Activated T-cell treated with anti-CD3 and anti-CD28 coated beads, Interleukin-2, amount 50 U/mL, for 72 hours (primary cell): ENCODE measurements around the gene BAD. TPM values are rescaled to one million over a fixed set of nuclear protein-coding genes. Genes with fewer than 3 reads are reported as not detected.
A peak's percentile ranks its signal among the peaks of the same experiment; 100 is the strongest.

Experiments
- ATAC-seq, 2 donors: fragments of 150-1000 bp; cut with Tn5 transposase; replicated peaks in 1 of 2; 2 replicates each; pipeline ENCODE4 v1.10.0; 2021; ENCODE audit warnings: moderate library complexity in 2 of 2, mild to moderate bottlenecking in 1 of 2
- DNase-seq, 2 donors: peaks; one replicate each; pipeline ENCODE4 v3.0.0; 2021 to 2022; ENCODE audit warnings: mixed read lengths in 1 of 2
- H3K27ac Mint-ChIP-seq: one replicate; pipeline ENCODE4 v1.8.0; 2022; ENCODE audit warnings: mild to moderate bottlenecking, moderate library complexity, mixed read lengths
- H3K27me3 Mint-ChIP-seq: one replicate; pipeline ENCODE4 v1.8.0; 2022; ENCODE audit warnings: low read depth, mixed read lengths
- H3K36me3 Mint-ChIP-seq, 2 donors: one replicate each; pipeline ENCODE4 v1.8.0; 2022; ENCODE audit warnings: mixed read lengths in 2 of 2, mild to moderate bottlenecking in 1 of 2; ENCODE audit not compliant: insufficient read depth in 2 of 2
- H3K4me1 Mint-ChIP-seq: one replicate; pipeline ENCODE4 v1.8.0; 2022; ENCODE audit warnings: low read depth, mixed read lengths
- H3K4me3 Mint-ChIP-seq, 2 donors: one replicate each; pipeline ENCODE4 v1.8.0; 2022; ENCODE audit warnings: mild to moderate bottlenecking in 2 of 2, mixed read lengths in 2 of 2, moderate library complexity in 2 of 2
- H3K9me3 Mint-ChIP-seq, 2 donors: one replicate each; pipeline ENCODE4 v1.8.0; 2022; ENCODE audit warnings: mixed read lengths in 2 of 2
- total RNA-seq, 2 donors: library from RNA; stranded (reverse); gene quantifications; one replicate each; pipeline ENCODE4 v1.2.3, GENCODE V29; 2022

The BAD gene
- total RNA-seq, 2 donors from 2014 or later, result 35.2 to 35.7 TPM

DNA sequence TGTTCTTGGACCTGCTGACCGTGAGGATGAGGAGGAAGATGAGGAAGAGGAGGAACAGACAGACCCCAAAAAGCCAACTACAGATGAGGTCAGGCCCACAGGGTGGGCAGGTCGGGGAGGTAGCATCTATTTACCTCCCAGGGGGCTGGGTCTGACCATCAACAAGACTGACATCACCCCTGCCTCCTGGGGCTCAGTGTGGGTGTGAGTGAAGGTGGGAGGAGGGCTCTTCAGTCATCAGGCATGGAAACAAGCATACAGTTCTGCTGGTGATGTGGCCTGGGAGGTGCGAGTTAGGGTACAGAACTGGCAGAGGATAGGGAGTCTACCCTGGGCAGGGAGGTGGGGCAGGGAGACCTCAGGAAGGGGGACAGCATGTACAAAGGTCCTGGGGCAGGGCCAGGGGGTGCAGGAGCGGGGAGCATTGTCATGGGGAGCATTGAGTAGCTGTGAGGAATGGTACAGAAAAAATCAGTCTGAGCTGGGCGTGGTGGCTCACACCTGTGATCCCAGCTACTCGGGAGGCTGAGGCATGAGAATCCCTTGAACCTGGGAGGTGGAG lies 24.2 kb downstream of the BAD start:
- ATAC-seq, result no peak
- Mint-ChIP-seq H3K27ac (peak overlapping the region; percentile 27), H3K4me1 (peaks cover 12% of the 10 kb centered on the region), H3K4me3 (no peak overlapping the region), H3K9me3 (no peaks in the 10 kb centered on the region), H3K36me3 (peaks cover 2 to 3% of the 10 kb centered on the region in 2 donors), H3K27me3 (no peaks in the 10 kb centered on the region)
- no peak for DNase-seq

DNA sequence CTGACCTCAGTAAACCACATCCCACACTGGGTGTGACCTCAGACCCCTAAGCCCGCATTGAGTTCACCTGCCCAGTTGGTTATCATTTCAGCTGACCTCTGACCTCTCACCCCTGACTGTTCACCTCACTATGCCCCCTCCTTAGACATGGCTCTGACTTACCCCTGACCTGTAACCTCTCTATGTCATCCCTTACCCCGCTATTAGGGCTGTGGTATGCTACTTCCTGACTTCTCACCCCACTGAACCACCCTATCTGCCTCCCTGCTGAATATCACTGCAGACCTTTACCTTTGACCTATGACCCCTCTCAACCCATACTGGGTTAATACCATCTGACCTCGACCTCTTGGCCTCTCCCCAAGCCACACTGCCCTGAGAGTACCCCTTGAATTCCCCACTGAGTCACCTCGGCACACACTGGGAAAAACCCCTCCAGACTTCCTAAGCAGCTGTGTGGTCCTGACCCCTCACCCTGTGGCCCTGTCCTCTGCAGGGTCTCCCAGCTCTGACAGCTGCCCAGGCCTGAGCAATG lies 24.9 kb downstream of the BAD start:
- ATAC-seq, result peak; percentile 25 to 37
- DNase-seq, result no peak
- H3K27ac Mint-ChIP-seq, result peak overlapping the region; percentile 27
- H3K9me3 Mint-ChIP-seq, result no peaks in the 10 kb centered on the region
- no peaks in the 10 kb centered on the region for H3K27me3 Mint-ChIP-seq
- H3K4me1 Mint-ChIP-seq, result peaks cover 12% of the 10 kb centered on the region
- no peak overlapping the region for H3K4me3 Mint-ChIP-seq
- H3K36me3 Mint-ChIP-seq, result peaks cover 2 to 3% of the 10 kb centered on the region in 2 donors

DNA sequence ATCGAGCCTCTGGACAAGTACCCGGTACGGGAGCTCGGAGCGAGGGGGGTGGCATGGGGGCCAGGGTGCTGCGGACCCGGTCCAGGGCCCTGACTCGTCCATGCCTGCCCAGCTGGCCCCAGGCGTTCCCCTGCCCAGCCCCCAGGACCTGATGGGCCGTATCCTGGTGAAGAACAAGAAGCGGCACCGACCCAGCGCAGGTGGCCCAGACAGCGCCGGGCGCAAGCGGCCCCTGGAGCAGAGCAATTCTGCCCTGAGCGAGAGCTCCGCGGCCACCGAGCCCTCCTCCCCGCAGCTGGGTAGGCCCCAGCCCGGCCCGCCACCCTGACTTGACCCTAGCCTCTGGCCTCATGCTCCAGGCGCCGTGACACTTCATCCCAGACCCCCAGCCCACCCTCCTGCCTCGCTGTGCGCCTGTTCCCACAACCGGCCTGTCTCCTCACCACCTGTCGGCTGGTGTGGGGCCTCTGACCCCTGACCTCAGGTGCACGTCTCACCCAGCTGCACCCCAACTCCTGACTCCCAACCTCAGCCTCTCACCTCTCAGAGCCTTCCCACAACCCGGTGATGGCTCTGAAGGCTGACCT lies 25.4 kb downstream of the BAD start:
- Mint-ChIP-seq H3K4me3 (no peak overlapping the region), H3K9me3 (no peaks in the 10 kb centered on the region), H3K27me3 (no peaks in the 10 kb centered on the region), H3K4me1 (peaks cover 12% of the 10 kb centered on the region), H3K36me3 (peaks cover 2 to 3% of the 10 kb centered on the region in 2 donors), H3K27ac (no peak overlapping the region)
- ATAC-seq, result no peak
- no peak for DNase-seq

GRCh38 chr11:64258356-64258755 lies 26.1 kb downstream of the BAD start:
- Mint-ChIP-seq H3K4me3 (no peak overlapping the region), H3K36me3 (peaks cover 2 to 3% of the 10 kb centered on the region in 2 donors), H3K27me3 (no peaks in the 10 kb centered on the region), H3K9me3 (no peaks in the 10 kb centered on the region), H3K4me1 (peaks cover 12% of the 10 kb centered on the region), H3K27ac (no peak overlapping the region)
- ATAC-seq (no peak), DNase-seq (no peak)

DNA sequence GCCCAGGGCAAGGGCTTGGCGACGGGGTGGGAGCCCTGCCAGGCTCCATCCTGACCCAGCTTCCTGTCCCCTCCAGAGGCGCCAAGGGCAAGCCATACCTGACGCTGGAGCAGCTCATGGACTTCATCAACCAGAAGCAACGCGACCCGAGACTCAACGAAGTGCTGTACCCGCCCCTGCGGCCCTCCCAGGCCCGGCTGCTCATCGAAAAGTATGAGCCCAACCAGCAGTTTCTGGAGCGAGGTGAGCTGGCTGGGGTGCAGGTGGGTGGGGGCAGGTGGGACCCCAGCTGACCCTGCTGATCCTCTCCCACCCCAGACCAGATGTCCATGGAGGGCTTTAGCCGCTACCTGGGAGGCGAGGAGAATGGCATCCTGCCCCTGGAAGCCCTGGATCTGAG lies 28.2 kb downstream of the BAD start:
- peaks cover 2 to 3% of the 10 kb centered on the region in 2 donors for H3K36me3 Mint-ChIP-seq
- no peak for DNase-seq
- H3K27me3 Mint-ChIP-seq, result no peaks in the 10 kb centered on the region
- no peak overlapping the region for H3K27ac Mint-ChIP-seq
- ATAC-seq, result no peak
- H3K9me3 Mint-ChIP-seq, result no peaks in the 10 kb centered on the region
- peaks cover 21% of the 10 kb centered on the region for H3K4me1 Mint-ChIP-seq
- no peak overlapping the region for H3K4me3 Mint-ChIP-seq

DNA sequence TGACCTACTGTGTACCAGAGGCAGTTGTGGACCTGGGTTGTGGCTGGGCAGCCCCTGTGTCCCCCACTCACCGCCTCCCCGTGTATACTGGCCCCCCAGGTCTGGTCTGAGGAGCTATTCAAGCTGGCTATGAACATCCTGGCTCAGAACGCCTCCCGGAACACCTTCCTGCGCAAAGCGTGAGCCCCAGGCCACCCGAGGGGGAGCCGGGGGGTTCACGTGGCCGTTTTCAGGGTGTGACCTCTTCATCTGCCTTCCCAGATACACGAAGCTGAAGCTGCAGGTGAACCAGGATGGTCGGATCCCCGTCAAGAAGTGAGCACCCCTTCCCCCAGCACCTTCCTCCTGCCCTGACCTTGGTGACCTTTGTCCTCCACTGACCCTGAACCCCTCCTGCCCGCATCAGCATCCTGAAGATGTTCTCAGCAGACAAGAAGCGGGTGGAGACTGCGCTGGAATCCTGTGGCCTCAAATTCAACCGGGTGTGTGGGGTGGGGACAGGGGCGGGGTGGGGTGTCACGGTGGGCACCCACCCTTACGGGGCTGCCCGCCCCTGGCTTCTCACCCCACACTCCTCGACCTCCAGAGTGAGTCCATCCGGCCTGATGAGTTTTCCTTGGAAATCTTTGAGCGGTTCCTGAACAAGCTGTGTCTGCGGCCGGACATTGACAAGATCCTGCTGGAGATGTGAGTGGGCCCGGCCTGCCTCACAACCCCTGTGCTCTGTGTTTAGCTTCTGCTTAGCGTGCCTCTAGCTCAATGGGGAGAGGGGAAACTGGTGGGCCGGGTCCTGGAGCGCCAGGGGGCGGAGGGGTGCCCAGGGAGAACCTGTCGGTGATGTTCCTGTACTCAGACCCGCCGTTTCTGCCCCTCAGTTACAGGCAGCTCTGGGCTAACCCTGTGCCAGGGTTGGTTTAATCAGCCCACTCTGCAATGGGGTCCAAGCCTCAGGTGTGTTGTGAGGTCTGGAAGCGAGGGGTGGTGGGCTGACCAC lies 29.0 kb downstream of the BAD start:
- no peak overlapping the region for H3K4me3 Mint-ChIP-seq
- no peak for ATAC-seq
- no peaks in the 10 kb centered on the region for H3K9me3 Mint-ChIP-seq
- peaks cover 26% of the 10 kb centered on the region for H3K4me1 Mint-ChIP-seq
- no peak overlapping the region for H3K27ac Mint-ChIP-seq
- no peaks in the 10 kb centered on the region for H3K27me3 Mint-ChIP-seq
- peaks cover 2 to 3% of the 10 kb centered on the region in 2 donors for H3K36me3 Mint-ChIP-seq
- no peak for DNase-seq

- H3K4me3 Mint-ChIP-seq, result no peak overlapping the region
- peaks cover 0 to 1% of the 10 kb centered on the region in 2 donors for H3K36me3 Mint-ChIP-seq
- no peaks in the 10 kb centered on the region for H3K27me3 Mint-ChIP-seq
- no peak overlapping the region for H3K27ac Mint-ChIP-seq
- DNase-seq, result no peak
- ATAC-seq, result no peak
- no peaks in the 10 kb centered on the region for H3K9me3 Mint-ChIP-seq
- H3K4me1 Mint-ChIP-seq, result peaks cover 26% of the 10 kb centered on the region
Observed at GRCh38 chr11:64254326-64254725, 30.1 kb downstream of the BAD start.

DNA sequence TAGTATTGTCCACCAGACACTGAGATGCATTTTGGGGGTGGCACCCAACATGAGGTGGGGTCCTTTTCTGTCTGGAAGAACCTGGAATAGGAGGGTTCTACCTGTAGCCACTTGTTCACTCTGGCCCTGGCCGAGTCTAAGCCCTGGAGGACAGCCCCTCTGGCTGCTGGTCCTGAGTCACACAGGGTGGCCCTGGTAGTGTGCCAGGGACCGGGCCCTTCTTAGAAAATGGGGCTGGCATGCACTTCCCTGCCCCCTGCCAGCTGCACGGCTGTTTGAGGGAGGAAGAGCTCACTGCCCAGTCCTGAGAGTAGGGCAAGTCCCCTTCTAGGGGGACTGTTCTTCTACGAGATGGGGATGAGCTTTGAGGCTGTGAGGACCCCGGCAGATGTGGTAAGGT lies 31.0 kb downstream of the BAD start:
- H3K27me3 Mint-ChIP-seq, result no peaks in the 10 kb centered on the region
- DNase-seq (no peak), ATAC-seq (no peak)
- no peaks in the 10 kb centered on the region for H3K9me3 Mint-ChIP-seq
- H3K4me1 Mint-ChIP-seq, result peaks cover 25% of the 10 kb centered on the region
- H3K27ac Mint-ChIP-seq, result no peak overlapping the region
- H3K4me3 Mint-ChIP-seq, result no peak overlapping the region
- H3K36me3 Mint-ChIP-seq, result peaks cover 0 to 1% of the 10 kb centered on the region in 2 donors

- Mint-ChIP-seq H3K36me3 (peaks cover 0 to 1% of the 10 kb centered on the region in 2 donors), H3K27me3 (no peaks in the 10 kb centered on the region), H3K4me3 (peak overlapping the region in 1 of 2 donors; percentile 95), H3K27ac (no peak overlapping the region), H3K9me3 (no peaks in the 10 kb centered on the region), H3K4me1 (peaks cover 27% of the 10 kb centered on the region)
- DNase-seq, result no peak
- no peak for ATAC-seq
Observed at GRCh38 chr11:64253043-64253442, 31.4 kb downstream of the BAD start.

DNA sequence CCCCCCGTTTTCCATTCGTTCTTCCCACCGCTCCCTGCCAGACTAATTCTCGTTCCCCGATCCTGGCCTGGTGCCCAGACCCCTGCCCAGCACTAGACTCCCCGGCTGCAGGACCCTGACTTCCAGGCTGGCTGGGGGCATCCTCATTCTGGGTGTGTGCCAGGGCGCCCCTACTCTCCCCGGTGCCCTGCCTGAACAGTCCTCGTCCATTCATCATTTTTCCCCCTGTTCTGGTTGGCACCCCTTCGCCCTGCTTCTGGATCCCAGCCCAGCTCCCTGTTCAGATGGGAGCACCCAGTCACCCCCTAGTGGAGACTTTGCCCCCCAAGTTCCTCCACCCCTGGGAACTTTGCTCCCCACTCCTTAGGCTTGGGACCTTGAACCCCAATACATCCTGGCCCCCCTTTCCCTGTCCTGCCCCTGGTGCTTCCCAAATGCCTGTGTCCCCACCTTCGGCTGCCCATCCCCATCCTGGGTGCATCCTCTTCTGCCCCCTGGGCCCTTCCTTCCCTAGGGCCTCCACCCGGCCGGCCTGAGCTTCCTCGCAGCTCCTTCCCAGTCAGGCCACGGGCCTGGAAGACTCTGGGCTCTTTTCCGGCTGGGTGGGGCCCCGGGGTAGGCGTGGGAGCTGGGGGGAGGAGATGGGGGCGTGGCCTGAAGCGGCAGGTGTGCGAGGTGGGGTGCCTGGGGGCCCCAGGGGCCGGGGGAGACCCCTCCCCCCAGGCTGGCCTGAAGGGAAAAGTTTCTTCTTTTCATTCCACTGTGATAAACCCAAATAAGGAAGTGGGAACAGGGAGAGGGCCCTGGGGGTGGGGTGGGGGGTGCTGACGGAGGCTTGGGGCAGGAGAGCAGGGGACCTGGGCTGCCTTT lies 32.2 kb downstream of the BAD start:
- H3K4me1 Mint-ChIP-seq, result peaks cover 32% of the 10 kb centered on the region
- DNase-seq (peak in 1 of 2 donors; percentile 22), ATAC-seq (no peak)
- H3K36me3 Mint-ChIP-seq, result no peaks in the 10 kb centered on the region
- H3K27ac Mint-ChIP-seq, result peak overlapping the region; percentile 80
- H3K4me3 Mint-ChIP-seq, result peak overlapping the region; percentile 95
- H3K9me3 Mint-ChIP-seq, result no peaks in the 10 kb centered on the region
- no peaks in the 10 kb centered on the region for H3K27me3 Mint-ChIP-seq

DNA sequence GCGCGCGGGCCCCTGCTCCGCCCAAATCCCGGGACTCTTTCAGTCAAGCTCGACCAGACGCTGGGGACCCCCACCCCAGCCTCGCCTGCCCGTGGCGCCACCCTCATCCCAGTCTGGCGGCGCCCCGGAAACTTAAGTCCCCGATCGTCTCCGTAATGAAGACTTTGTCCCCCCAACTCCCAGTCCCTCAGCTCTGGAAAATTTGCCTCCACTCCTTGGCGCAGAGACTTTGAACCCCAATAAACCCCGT lies 32.8 kb downstream of the BAD start:
- Mint-ChIP-seq H3K4me3 (peak overlapping the region; percentile 95), H3K36me3 (no peaks in the 10 kb centered on the region), H3K27me3 (no peaks in the 10 kb centered on the region), H3K9me3 (no peaks in the 10 kb centered on the region), H3K27ac (peak overlapping the region; percentile 80), H3K4me1 (peaks cover 32% of the 10 kb centered on the region)
- no peak for DNase-seq
- no peak for ATAC-seq

DNA sequence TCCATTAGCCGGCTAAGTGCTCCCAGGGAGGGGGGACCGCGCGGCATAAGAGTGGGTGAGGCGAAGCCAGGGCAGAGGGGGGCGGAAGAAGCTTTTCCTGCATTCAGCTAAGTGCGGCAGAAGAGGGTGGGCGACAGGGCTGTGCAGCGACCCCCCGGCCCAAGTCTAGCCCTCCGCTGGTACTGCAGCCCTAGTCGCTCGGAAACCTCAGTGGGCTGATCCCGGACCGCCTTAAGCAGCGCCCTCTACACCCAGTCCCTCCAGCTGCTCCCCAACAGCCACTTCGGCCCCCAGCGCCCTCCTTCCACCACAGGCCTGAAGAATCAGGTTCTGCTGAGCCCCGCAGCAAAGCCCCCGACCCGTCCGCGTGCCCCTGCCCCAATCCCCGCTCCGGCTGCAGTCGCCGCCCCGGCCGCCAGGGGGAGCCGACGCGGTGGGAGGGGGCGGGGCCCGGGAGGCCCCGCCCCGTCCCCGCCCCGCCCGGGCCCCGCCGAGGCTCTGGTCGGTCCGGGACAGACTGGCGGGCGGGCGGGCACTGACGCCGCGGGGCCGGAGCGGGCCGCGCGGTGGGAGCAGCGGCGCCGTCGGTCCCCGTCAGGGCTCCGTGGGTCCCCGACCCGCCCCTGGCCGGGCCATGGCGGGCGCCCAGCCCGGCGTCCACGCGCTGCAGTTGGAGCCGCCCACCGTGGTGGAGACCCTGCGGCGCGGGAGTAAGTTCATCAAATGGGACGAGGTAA lies 33.3 kb downstream of the BAD start, which contains the start of gene PLCB3:
Gene PLCB3 (plus strand): TSS at position 515 of the 737 bp plus-strand sequence. CDS start 120 bp downstream, at position 635.
- no peaks in the 10 kb centered on the region for H3K27me3 Mint-ChIP-seq
- peak; percentile 71 to 72 for ATAC-seq
- H3K27ac Mint-ChIP-seq, result peak within 1 kb of the TSS; percentile 80
- no peaks in the 10 kb centered on the region for H3K9me3 Mint-ChIP-seq
- peak; percentile 61 to 77 for DNase-seq
- no peaks in the 10 kb centered on the region for H3K36me3 Mint-ChIP-seq
- peak within 1 kb of the TSS; percentile 95 for H3K4me3 Mint-ChIP-seq
- H3K4me1 Mint-ChIP-seq, result peaks cover 32% of the 10 kb centered on the region
